Non-pigmented ciliary epithelial cell (primary cell): ENCODE data around the gene ZNG1A.
"Not testable (repeated sequence)": the region's sequence is repeated elsewhere in the genome, so short reads cannot be mapped to it uniquely, and the experiment has no call there.

Experiments
- DNase-seq: peaks from one replicate; pipeline ENCODE4 v3.0.0-alpha.2; 2010; ENCODE audit warnings: low read depth

Gene ZNG1A

GRCh38 chr9:178140-178825 is 573 bp downstream of the ZNG1A start:
- not testable (repeated sequence) for DNase-seq

DNA sequence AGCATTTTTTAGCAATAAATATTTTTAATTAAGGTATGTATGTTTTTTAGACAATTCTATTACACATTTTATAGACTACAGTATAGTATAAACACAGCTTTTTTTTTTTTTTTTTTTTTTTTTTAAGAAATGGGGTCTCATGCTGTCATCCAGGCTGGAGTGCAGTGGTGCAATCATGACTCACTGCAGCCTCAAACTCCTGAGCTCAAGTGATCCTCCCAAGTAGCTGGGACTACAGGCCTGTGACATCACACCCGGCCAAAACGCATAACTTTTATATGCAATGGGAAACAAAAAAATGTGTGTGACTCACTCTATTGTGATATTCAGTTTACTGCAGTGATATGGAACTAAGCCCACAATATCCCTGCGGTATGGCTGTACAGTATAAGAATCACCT is 9.1 kb downstream of the ZNG1A start:
- DNase-seq, result not testable (repeated sequence)

DNA sequence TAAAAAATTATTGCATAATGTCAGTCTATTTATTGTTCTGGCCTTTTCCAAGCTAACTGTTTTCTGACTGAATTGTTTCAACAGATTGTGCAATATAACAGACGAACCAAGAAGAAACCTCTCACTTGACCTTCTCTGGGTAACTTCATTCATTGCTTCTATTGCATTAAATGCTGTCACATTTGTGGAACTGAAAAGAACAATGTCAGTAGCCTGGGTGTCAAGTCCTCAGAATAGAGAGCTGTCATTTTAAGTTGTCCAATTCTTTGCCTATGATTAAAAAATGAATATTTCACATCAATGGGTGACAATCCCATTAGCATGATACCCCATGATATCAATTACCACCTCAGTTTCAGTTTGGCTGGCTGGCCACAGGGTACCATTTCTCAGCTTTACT is 19.0 kb downstream of the ZNG1A start:
- not testable (repeated sequence) for DNase-seq

DNA sequence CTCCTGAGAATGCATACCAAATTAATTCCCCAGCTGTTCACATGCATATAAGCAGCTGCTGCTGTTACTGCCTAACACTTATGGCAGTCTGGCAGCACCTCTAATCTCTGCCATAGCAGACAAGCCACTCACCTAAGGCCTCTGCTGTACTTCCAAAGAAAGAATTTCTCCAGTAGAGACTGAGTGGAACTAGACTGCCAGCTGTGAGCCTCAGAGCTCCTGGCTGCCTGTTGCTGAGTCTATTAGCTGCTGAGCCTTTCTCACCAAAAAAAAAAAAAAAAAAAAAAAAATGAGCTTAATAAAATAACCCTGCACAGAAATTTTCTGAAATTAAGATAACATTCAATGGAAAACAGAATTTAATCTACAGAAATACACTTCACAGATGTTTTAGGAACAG is 27.7 kb downstream of the ZNG1A start:
- DNase-seq, result not testable (repeated sequence)

DNA sequence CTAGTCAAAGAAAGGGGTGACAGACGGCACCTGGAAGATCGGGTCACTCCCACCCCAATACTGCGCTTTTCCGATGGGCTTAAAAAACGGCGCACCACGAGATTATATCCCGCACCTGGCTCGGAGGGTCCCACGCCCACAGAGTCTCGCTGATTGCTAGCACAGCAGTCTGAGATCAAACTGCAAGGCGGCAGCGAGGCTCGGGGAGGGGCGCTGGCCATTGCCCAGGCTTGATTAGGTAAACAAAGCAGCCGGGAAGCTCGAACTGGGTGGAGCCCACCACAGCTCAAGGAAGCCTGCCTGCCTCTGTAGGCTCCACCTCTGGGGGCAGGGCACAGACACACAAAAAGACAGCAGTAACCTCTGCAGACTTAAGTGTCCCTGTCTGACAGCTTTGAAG is 39.0 kb downstream of the ZNG1A start:
- DNase-seq, result not testable (repeated sequence)

DNA sequence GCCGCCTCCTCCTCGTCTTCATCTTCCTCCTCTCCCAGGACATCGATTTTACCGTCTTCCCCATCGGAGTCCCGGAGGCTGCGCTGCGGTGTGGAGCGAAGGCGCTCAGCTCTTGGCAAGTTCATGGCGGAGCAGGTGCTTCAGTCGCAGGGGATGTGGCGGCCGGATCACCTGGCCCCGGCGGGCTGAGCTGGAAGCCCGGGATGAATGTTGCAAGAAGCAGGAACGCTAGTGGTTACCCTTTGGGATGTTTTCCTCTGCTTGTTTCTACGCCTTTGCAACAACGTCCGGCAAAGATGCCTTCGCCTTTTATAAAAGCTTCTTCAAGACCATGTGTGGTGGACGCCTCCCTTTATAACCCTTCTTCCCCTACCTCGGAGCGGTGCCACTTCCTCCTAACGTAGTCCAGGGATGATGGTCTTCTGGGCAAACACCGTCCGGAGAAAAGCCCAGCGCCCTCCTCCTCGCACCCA is 60.8 kb downstream of the ZNG1A start, which contains the start of gene FOXD4:
Gene FOXD4 (minus strand): TSS at position 423 of the 473 bp plus-strand sequence. CDS start 298 bp downstream, at position 125.
- not testable (repeated sequence) for DNase-seq

DNA sequence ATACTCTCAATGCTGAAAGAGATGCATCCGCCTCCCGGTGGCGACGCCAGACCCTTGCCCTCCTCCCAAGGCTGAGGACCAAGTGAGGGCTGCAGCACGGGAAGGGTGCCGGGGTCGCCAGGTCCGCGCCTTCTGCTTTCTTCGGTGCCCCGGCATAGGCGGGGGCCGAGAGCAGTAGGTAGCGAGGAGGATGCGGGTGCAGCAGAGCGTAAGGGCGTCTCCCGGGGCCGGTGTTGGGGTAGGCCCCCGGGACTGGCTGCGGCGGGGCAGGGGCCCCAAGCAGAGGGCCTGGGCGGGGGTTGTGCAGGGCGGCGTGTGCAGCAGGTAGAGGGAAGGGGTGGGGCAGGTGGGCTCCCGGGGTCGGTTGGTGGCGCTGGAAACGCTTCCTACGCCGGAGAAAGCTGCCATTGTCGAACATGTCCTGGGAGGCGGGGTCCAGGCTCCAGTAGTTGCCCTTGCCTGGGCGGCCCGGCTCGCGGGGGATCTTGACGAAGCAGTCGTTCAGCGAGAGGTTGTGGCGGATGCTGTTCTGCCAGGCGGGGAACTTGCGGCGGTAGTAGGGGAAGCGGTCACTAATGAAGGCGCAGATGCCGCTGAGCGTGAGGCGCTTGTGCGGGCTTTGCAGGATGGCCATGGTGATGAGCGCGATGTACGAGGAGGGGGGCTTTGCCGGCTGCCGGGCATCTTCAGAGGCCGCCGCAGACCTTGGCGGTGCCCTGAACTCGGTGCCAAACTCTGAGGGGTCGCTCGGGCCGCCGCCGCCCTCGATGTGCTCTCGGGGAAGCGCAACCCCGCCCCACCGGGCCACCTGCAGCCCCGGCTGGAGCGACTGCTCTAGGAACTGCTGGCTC is 61.5 kb downstream of the ZNG1A start:
- DNase-seq, result not testable (repeated sequence)

GRCh38 chr9:116239-117077 is 62.4 kb downstream of the ZNG1A start:
- DNase-seq, result not testable (repeated sequence)

DNA sequence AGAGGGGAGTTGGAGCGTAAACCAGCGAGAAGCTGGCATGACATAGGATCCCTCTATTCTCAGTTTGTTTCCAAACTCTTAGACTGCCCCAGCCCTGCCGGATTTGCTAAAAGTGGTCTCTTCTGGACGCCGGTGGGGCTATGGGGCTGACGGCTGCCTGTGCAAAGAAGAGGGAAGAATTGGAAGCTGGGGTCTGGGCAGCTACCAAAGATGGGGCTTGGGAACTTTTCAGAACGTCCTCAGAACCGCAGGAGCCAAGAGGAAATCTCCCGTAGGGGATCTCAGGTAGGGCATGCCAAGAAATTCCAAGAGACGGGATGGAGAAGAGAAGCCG is 63.8 kb downstream of the ZNG1A start:
- DNase-seq, result not testable (repeated sequence)

- not testable (repeated sequence) for DNase-seq
Observed at GRCh38 chr9:114267-115117, 64.4 kb downstream of the ZNG1A start.

DNA sequence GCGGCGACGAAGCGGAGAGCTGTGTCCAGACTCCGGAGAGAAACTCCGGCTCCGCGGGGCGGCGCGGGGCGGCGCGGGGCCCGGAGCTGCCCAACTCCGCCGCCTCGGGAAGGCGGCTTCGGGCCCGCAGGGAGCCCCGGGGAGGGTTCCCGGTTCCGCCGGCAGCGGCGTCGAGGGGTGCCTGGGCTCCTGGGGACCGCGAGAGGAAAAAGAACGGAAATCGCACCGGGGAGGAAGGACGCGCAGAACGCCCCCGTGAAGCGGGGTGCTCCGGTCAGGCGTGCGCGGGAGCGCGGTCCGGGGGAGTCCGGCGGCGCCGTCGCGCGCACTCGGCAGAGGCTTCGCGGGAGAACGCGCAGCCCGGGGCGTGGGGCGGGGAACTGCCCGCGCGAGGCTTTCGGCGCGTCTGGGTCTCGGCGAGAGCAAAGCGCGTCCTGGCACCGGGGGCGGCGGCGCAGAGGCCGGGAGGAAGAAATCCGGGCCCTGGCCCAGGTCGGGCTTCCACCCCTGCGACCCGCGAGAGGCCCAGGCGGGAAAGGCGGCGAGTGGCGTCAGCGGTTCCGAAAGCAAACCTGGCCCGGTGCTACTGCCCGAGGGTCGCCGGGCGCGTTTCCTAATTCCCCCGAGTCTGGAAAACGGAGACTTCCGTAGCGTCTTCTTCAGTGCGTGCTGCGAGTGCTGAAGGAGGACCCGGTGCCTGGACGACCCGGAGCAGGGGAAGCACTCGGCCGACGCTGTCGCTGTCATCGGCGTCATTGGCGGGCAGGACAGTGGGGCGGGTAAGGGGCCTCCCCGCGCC is 65.2 kb downstream of the ZNG1A start:
- not testable (repeated sequence) for DNase-seq

DNA sequence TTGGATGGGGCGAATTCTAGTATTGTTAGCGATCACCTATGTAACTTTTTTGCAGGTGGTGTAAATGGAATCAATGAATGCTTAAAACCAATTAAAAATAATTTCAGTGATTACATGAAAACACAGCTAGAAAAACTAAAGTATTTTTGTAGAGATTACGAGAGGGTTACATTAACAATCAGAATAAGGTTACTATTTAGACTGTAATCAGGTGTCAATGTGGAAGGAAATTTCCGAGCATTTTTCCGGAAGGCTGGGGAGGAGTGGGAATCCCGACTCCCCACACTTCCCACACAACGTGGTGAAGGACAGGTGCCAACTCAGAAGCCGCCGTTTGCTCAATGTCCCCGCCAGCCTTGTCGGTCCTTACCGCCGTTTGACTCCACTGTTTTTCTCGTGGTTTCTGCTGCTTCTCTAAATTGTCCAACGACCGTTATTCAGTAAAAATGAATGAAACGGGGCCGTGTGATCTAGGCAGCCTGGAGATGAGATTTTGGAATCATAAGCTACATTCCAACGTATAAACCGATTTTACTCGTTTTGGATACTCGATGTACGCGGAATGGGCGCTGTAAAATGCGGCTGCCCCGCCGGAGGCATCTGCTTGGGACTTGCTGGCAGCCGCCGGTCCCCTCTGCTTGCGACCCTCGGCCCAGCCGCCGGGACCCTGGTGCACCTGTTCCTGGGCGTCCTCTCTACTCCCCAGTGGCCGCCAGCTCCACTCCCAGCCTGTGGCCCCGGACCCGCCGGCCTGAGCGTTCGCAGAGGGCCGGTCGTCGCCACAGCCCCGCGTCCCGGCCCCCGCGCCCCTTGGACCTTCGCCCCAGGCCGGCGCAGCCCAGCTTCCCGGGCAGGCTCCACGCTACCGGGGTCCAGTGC is 66.0 kb downstream of the ZNG1A start:
- not testable (repeated sequence) for DNase-seq

GRCh38 chr9:110672-111071 is 68.2 kb downstream of the ZNG1A start:
- not testable (repeated sequence) for DNase-seq

DNA sequence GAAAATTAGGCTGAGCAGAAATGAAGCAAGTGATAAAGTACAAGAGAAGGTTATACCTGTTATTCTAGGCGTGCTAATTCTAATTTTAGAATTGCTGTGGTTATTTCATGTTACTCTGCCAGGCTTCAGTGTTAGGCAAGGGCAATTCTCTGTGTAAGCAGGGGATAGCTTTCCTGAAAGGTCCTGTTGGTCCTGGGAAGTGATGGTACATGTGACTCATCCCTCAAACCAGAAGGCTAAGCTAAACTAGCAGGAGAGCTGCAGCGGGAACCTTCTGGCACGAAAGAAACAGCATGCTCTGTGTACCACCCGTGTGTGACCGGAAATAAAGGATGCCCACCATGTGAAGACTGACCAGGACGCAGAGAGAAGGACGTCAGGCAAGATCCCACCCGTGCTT is 69.3 kb downstream of the ZNG1A start:
- DNase-seq, result not testable (repeated sequence)

DNA sequence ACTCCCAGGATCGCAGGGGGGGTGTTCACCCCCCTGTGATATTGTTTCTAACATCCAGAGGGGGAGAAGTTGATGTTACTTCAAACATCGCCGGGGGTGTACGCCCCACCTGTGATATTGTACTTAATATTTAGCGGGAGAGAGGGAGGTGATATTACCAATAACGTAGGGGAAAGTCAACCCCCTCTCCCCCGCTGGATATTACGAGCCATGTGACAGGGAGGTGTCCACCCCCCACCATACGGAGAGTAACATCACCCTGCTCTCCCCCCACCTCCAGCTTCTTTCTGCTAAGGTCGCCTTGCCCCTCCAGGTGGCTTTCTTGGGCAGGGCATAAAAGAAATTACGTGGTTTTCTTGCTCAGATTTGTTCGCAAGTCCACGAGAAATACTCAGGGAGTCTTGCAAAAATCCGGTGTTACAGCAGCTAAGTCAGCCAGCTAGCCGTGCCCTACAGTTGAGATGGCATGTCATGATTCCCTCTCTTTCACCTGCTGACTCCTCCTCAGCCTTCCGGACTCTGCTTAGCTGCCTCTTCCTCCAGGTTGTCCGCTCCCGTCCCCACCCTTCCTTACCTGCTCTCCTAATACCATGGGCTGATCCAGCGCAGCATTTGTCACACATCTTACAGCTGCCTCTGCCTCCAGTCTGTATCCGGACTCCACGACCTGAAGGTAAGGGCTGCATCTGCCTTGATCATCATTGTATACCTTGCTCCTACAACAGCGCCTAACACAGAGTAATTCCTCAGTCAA is 69.9 kb downstream of the ZNG1A start:
- DNase-seq, result not testable (repeated sequence)

DNA sequence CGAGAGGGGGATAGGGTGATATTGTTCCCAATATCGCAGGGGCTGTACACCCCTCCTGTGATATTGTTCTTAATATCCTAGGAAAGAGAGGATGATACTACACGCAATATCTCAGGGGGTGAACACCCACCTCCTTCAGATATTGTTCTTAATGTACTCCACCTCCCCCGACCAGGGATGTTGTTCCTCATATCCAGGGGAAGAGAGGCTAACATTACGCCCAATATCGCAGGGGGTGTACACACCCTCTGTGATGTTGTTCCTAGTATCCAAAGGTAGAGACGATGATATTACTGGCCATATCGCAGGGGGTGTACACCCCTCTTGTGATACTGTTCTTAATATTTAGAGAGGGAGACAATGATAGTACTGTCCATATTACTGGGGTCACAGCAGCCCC is 72.9 kb downstream of the ZNG1A start:
- DNase-seq, result not testable (repeated sequence)

- DNase-seq, result not testable (repeated sequence)
Observed at GRCh38 chr9:100430-100829, 78.4 kb downstream of the ZNG1A start.

GRCh38 chr9:99867-100266 is 79.0 kb downstream of the ZNG1A start:
- DNase-seq, result not testable (repeated sequence)

- not testable (repeated sequence) for DNase-seq
Observed at GRCh38 chr9:98775-99174, 80.1 kb downstream of the ZNG1A start.
